HG03108 (cell line): ENCODE results near the gene CCDC50.

Experiments
- ATAC-seq: cut with Tn5 transposase; IDR thresholded peaks from one replicate; pipeline ENCODE4 v1.9.1; 2021; ENCODE audit warnings: moderate library complexity; ENCODE audit not compliant: unreplicated experiment

CCDC50 gene

DNA sequence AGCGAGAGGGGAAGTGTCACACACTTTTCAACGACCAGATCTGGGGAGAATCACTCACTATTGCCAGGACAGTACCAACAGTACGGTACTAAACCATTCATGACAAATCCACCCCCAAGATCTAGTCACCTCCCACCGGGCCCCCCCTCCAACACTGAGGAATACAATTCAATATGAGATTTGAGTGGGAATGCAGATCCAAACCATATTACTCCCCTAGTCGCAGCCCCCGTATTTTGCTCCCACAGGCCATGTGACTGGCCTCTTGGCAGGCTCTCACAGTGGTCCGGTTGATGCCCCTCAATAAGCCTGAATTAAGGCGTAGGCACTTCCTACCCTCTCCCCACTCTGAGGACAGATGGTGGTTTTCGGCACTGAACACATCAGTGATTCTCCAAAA is 86.4 kb downstream of the CCDC50 start:
- ATAC-seq: no peak

DNA sequence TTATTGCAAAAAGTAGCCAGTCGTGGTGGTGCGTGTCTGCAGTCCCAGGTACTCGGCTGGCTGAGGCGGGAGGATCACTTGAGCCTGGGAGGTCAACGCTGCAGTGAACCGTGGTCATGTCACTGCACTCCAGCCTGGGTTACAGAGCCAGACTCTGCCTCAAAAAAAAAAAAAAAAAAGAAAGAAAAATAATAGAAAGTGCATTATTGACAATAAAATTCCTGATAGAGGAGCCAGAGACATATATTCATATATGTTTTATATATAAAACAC is 88.2 kb downstream of the CCDC50 start:
- no peak for ATAC-seq

DNA sequence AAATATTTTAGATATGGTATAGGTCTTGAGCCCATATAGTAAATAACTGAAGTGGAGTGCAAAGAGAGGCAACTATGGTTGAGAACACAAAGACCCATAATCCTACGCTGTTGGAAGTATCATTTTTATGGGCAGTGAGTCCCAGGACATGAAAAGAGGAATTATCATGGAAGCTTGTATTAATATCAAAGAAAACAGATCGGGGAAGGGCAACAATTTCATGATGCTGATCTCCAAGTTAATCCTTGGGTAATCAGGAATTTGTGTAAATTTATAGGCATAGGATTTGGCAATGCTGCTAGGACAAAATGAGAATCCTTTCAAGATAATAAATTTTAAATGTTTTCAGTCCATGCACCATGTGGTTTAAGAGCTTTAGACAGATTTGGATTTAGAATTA is 91.6 kb downstream of the CCDC50 start:
- ATAC-seq: no peak

DNA sequence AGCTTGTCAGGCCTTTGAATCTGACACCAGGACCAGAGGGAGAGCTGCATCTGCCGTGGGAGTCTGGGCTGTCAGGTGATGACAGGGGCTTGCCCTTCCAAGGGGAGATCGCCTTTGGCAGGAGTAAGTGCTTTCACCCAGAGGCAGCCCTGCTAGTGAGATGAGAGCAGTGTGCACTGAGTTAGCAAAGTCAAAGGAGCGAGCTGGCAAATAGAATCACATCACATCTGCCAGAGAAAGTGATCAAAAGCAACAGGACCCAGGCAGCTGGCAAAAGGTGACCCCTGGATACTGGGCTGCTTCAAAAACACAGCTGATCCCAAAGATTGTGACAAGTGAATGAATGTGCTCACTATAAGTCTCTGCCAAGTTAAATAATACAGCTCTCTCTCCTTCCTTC is 95.7 kb downstream of the CCDC50 start:
- no peak for ATAC-seq

DNA sequence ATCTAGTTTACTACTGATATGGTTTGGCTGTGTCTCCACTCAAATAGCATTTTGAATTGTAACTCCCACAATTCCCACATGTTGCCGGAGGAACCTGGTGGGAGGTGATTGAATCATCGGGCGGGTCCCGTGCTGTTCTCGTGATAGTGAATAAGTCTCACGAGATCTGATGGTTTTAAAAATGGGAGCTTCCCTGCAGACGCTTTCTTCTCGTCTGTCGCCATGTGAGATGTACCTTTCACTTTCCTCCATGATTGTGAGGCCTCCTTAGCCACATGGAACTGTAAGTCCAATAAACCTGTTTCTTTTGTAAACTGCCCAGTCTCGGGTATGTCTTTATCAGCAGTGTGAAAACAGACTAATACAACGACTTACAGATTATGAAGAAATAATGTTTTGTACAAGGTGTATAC is 96.1 kb downstream of the CCDC50 start:
- no peak for ATAC-seq

DNA sequence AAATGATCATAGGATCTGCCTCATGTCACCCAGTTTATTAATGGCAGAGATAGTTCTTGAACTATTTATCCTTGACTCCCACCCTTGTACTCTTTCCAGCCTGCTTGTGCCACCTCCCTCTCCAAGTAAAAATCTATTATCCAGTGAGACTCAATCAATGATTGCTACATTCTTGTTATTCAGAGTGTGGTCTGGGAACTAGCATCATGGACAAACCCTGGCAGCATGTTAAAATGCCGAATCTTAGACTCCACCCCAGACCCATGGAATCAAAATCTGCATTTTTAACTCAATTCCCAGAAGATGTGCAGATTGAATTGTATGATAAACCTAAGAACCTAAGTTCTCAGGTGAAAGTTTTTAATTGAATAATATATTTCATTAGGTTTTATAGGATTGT is 97.1 kb downstream of the CCDC50 start:
- ATAC-seq: no peak

DNA sequence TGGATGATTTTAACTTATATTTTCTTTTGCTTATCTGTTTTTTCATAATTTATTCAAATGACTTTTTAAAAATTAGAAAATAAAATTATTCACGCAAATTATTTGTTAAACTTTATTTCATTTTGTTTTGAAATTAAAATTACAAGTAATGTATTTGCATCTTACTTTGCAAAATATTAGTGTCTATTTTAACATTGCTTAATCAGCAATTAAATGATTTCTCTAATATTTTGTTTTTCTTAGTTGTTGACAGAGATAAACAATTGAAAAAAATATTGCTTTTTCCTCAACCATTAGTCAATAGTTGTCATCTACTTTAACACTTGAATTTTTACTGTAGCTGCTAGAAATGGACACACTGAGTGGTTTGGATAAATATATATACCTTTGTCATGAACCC is 99.0 kb downstream of the CCDC50 start:
- no peak for ATAC-seq

DNA sequence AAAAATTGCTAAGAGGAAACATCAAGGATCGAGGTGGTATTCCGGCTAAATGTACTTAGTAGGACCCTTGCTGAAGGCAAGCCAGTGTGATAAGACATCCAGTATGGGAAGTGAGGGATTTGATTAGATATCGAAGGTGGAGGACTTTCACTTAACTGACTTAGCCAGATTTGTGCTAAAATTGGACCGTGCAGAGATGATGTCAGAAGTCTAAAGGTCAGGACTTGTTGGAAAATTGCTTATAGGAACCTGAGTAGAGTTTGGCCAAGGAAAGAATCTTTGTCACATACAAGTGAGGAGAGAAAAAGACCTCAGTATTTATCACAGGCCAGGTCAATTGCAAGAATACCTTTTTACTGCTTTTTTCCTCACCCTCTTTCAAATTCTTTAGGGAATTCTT is 100.9 kb downstream of the CCDC50 start:
- no peak for ATAC-seq

DNA sequence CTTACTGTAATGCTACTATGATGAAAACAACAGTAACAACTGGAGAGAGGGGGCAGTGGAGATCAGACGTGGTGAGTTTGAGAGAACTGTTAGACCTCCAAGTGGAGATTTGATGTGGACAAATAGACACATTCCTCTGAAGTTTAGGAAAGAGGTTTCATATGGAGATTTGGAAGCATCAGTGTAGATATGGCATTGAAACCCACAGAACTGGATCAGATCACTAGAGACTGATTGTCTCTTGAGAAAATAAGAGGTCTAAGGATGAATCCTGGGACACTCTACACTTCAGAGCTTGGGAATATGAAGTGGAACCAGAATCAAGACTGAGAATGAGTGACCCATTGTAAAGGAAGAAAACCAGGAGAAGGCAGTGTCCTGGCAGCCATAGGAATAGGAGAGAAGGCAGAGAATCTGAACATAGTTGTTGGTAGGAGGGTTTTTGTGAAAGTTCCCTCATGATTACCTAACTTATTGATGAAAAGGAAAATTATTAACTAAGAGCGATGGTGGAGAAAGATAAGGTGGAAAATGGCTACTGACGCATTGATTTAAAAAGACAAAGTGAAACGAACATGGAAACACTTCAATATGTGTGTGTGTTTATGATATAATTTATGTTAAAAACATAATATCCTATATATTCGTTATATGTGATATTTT is 102.1 kb downstream of the CCDC50 start:
- no peak for ATAC-seq

DNA sequence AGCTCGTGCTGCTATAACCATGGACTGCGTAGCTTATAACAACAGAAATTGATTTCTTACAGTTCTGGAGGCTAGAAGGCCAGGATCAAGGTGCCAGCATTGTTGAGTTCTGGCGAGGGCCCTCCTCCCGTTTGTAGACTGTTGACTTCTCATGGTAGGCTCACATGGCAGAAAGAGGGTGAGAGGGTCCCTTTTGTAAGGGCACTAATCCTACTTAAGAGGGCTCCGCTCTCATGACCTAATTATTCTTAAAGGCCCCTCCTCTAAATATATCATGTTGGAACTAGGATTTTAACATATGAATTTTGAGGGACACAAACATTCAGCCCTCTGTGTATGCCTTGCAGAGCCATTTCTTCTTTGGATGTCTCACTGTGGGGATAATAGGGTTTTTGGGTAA is 103.0 kb downstream of the CCDC50 start:
- no peak for ATAC-seq

DNA sequence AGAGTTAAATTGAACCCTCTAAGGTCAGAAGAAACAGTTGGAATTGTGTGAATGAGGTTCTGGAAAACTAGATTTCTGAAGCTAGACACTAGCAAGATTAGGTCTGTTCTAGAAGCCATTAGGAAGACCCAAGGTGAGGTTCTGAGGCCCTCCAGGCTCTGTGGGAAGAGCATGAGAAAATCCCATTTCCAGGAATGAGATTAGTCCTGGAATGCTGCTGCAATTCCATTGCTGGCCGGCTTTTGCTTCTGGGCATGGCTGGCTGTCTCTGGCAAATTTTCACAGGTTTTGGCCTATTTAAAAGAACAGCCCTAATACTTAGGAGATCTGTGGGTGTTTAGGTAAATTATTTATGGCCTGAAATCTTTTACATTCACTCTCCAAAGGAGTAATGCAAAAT is 104.8 kb downstream of the CCDC50 start:
- ATAC-seq: no peak

DNA sequence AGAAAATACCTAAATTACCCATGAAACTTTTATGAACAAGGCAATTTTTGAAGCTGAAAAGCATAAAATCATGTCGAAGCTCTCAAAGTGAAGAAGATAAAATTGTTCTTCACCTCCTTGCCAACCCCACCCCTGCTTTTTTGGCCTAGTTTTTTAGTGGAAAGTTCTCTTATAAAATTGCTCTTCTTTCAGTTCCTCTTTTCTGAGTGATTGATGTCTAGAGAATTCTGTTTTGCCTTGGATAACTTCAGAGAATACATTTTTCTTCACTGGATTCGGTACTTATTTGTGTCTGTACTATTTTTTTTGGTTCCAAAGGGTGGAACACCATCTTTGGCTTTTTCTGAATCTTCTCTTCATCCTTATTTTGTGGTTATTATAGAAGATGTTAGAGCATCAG is 106.8 kb downstream of the CCDC50 start:
- no peak for ATAC-seq

DNA sequence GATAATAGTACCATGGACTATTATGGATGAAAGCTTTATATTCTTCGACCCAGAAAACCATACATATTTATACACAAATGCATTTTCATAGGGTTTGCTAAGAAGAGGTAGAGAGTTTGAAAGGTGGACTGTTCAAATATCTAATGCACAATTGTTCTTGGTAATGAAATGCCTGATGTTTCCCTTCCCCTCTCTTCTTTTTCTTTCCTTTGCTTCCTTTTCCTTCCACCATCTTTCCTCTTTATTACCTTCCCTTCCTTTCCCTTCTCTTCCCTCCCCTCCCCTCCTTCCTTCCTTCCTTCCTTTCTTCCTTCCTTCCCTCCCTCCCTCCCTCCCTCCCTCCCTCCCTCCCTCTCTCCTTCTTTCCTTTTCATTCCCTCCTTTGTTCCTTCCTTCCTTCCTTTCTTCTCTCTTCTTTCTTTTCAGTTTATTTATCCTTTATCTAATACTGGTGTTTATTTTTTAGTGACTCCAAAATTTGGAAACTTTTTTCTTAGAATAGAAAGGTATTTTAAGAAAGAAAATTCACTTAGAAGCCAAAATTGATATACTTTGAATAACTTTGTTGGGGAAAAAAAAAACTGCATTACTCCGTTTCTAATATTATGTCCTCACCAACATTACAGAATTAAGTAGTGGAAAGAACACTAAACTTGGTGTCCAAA is 109.1 kb downstream of the CCDC50 start:
- no peak for ATAC-seq

DNA sequence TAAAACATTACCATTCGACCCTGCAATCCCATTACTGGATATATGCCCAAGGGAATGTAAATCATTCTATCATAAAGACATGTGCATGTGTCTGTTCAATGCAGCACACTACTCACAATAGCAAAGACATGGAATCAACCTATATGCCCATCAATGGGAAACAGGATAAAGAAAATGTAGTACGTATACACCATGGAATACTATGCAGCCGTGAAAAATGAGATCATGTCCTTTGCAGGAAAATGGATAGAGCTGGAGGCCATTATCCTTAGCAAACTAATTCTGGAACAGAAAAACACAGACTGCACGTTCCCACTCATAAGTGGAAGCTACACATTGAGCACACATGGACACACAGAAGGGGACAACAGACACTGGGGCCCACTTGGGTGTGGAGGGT is 111.3 kb downstream of the CCDC50 start:
- ATAC-seq: no peak

DNA sequence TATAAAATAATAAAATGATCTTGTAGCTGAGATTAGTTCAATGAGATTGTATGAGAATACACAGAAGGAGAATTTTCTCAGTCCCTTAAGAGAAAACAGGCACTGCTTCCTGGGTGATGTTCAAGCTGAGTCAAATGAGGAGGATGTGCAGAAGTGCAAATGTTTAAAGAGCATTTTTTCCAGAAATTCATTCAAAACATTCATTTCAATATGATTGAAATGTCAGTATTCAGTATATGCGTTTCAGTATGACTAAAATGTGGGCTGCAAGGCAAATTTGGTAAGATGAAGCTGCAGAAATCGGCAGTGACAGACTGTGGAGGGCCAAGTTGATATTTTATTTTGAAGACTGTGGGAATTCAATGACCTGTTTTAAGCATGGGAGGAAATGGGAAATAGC is 112.5 kb downstream of the CCDC50 start:
- no peak for ATAC-seq

DNA sequence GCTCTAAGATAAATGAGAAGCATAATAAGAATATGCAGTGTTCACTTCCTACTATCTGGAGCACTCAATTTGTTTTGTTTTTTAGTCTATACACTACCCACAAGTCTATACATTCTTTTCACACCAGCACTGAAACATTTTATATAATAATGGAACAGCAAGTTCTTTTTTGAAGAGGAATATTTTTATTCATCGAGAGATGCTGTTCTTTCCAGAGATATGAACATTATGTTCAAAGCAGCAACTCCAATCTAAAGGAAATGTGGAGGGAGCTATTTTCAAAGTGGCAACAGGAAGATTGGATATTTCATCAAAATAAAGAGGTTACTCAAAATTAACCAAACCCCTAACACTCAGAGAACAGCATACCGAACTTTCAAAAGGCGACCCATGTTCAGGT is 115.4 kb downstream of the CCDC50 start:
- no peak for ATAC-seq
